HCT116 (cell line): ENCODE measurements around the gene FOXD1. TPM values are rescaled to one million over a fixed set of nuclear protein-coding genes. Genes with fewer than 3 reads are reported as not detected.

ENCODE experiments used
- ATAC-seq: fragments of 200-7000 bp; cut with Tn5 transposase; 2 replicates; pipeline ENCODE4 v1.9.1; 2020; ENCODE audit warnings: mild to moderate bottlenecking, moderate library complexity
- BruUV-seq: library from RNA; stranded (reverse); fragments of 400-500 nt; replicated peaks from 2 replicates; lab custom pipeline; 2021; lab: Mats Ljungman, UMichigan
- CTCF ChIA-PET: fragments of 300-600 bp; sonication (Branson Sonifier 250); formaldehyde crosslinking; loops from one replicate; lab custom pipeline; 2021; ENCODE audit warnings: antibody characterized with exemption; lab: Charles Lee
- POLR2A ChIA-PET: fragments of 300-600, 350-600 bp; sonication (Branson Sonifier 250); formaldehyde crosslinking; loops from one replicate; lab custom pipeline; 2021; ENCODE audit warnings: antibody characterized with exemption; lab: Charles Lee
- RAD21 ChIA-PET, 2 experiments: fragments of 300-600 bp; sonication (Branson Sonifier 250); formaldehyde crosslinking; loops; one replicate each; lab custom pipeline; 2023; ENCODE audit warnings: low total read pairs in 2 of 2; ENCODE audit not compliant: uncharacterized antibody in 2 of 2, unreplicated experiment in 2 of 2, low non-redundant PET in 1 of 2; lab: Charles Lee
- DNase-seq: peaks from one replicate; pipeline ENCODE4 v3.0.0-alpha.2; 2010; ENCODE audit warnings: low read depth, low spot score
- H2AFZ ChIP-seq: fragments of 200-600 bp; shearing (Covaris generic), sonication (generic); 2 replicates; pipeline ENCODE4 v1.6.1; 2017; ENCODE audit warnings: low read depth, mixed run types, mixed read lengths, antibody characterized with exemption, low read length; ENCODE audit not compliant: poor library complexity, severe bottlenecking
- H3K27ac ChIP-seq: 2 replicates; pipeline ENCODE4 v1.5.1; 2012; ENCODE audit warnings: low read depth, low read length
- H3K27me3 ChIP-seq: fragments of 200-600 bp; sonication (generic); 2 replicates; pipeline ENCODE4 v1.6.1; 2016; ENCODE audit warnings: mixed run types, low read length, mixed read lengths; ENCODE audit not compliant: insufficient read depth
- H3K36me3 ChIP-seq, 2 experiments: fragments of 200-500 bp in 1 of 2; fragments of 200-600 bp in 1 of 2; sonication (Bioruptor generic) in 1 of 2; sonication (generic) in 1 of 2; 2 replicates each; pipeline versions ENCODE4 v1.5.1 to v1.6.1; 2014 to 2016; ENCODE audit warnings: low read length in 2 of 2, inconsistent platforms in 1 of 2, mixed read lengths in 1 of 2, mixed run types in 1 of 2; ENCODE audit not compliant: insufficient read depth in 2 of 2, control insufficient read depth in 1 of 2
- H3K4me1 ChIP-seq, 2 experiments: fragments of 200-600 bp in 1 of 2; sonication (generic) in 1 of 2; 2 replicates each; pipeline versions ENCODE4 v1.5.1 to v1.6.1; 2012 to 2017; ENCODE audit warnings: low read length in 2 of 2, inconsistent platforms in 1 of 2, mild to moderate bottlenecking in 1 of 2, mixed read lengths in 1 of 2, mixed run types in 1 of 2, moderate library complexity in 1 of 2; ENCODE audit not compliant: insufficient read depth in 2 of 2, control insufficient read depth in 1 of 2
- H3K4me2 ChIP-seq: fragments of 200-600 bp; sonication (generic); 2 replicates; pipeline ENCODE4 v1.6.1; 2017; ENCODE audit warnings: mixed run types, low read length, mixed read lengths
- H3K4me3 ChIP-seq, 2 experiments: fragments of 200-600 bp in 1 of 2; sonication (generic) in 1 of 2; replicated peaks in 1 of 2; 2 replicates each; pipeline ENCODE4 v1.5.1; 2011 to 2016; ENCODE audit warnings: low read length in 2 of 2, control low read depth in 1 of 2, low read depth in 1 of 2, mild to moderate bottlenecking in 1 of 2, mixed read lengths in 1 of 2, mixed run types in 1 of 2
- H3K79me2 ChIP-seq: fragments of 200-600 bp; sonication (generic); 2 replicates; pipeline ENCODE4 v1.6.1; 2017; ENCODE audit warnings: mild to moderate bottlenecking, mixed run types, low read length, moderate library complexity, mixed read lengths; ENCODE audit not compliant: insufficient read depth
- H3K9ac ChIP-seq: fragments of 200-600 bp; sonication (generic); 2 replicates; pipeline ENCODE4 v1.6.1; 2016; ENCODE audit warnings: low read length, mixed read lengths
- H3K9me2 ChIP-seq: fragments of 200-600 bp; sonication (generic), shearing (Covaris generic); 2 replicates; pipeline ENCODE4 v1.6.1; 2017; ENCODE audit warnings: mixed run types, mild to moderate bottlenecking, moderate library complexity; ENCODE audit not compliant: insufficient read depth
- H3K9me3 ChIP-seq, 2 experiments: fragments of 200-500 bp in 1 of 2; fragments of 200-600 bp in 1 of 2; sonication (Bioruptor generic) in 1 of 2; sonication (generic) in 1 of 2; 2 replicates each; pipeline ENCODE4 v1.6.1; 2014 to 2017; ENCODE audit warnings: low read length in 2 of 2, mixed read lengths in 2 of 2, inconsistent platforms in 1 of 2, low read depth in 1 of 2, mild to moderate bottlenecking in 1 of 2, mixed run types in 1 of 2, moderate library complexity in 1 of 2; ENCODE audit not compliant: control insufficient read depth in 1 of 2, insufficient read depth in 1 of 2
- H4K20me1 ChIP-seq: fragments of 200-600 bp; sonication (generic), shearing (Covaris generic); 2 replicates; pipeline ENCODE4 v1.6.1; 2017; ENCODE audit warnings: mixed run types, mild to moderate bottlenecking, moderate library complexity; ENCODE audit not compliant: insufficient read depth
- ATF3 ChIP-seq: IDR thresholded peaks from 2 replicates; pipeline ENCODE4 v1.6.1; 2012
- CBX3 ChIP-seq: IDR thresholded peaks from 2 replicates; pipeline ENCODE4 v1.6.1; 2012; ENCODE audit warnings: low read depth
- CEBPB ChIP-seq: IDR thresholded peaks from 2 replicates; pipeline ENCODE4 v1.6.1; 2012; ENCODE audit warnings: low read depth
- CTCF ChIP-seq, 3 experiments: fragments of 200-600 bp in 1 of 3; sonication (generic) in 1 of 3; IDR thresholded peaks in 2 of 3; conservative IDR thresholded peaks in 1 of 3; 2 replicates each; pipeline ENCODE4 v1.5.1; 2012 to 2017; ENCODE audit warnings: low read depth in 2 of 3, low read length in 2 of 3, antibody characterized with exemption in 1 of 3, borderline replicate concordance in 1 of 3, control low read depth in 1 of 3, mild to moderate bottlenecking in 1 of 3, mixed read lengths in 1 of 3, mixed run types in 1 of 3, moderate library complexity in 1 of 3; ENCODE audit not compliant: insufficient read depth in 1 of 3
- EZH2 ChIP-seq: fragments of 200-600 bp; sonication (generic); IDR thresholded peaks from 2 replicates; pipeline ENCODE4 v1.6.1; 2017; ENCODE audit warnings: antibody characterized with exemption, mixed run types
- JUND ChIP-seq: IDR thresholded peaks from 2 replicates; pipeline ENCODE4 v1.6.1; 2012
- MAX ChIP-seq: IDR thresholded peaks from 2 replicates; pipeline ENCODE4 v1.6.1; 2012
- POLR2A ChIP-seq: IDR thresholded peaks from 2 replicates; pipeline ENCODE4 v1.7.0; 2011; ENCODE audit warnings: borderline replicate concordance; ENCODE audit not compliant: insufficient read depth, insufficient read length; ENCODE audit errors: extremely low read depth
- POLR2AphosphoS5 ChIP-seq: IDR thresholded peaks from 2 replicates; pipeline ENCODE4 v1.6.1; 2011; ENCODE audit warnings: mild to moderate bottlenecking, low read depth, low read length, moderate library complexity
- REST ChIP-seq: IDR thresholded peaks from 2 replicates; pipeline ENCODE4 v1.6.1; 2012; ENCODE audit warnings: low read depth
- YY1 ChIP-seq: IDR thresholded peaks from 2 replicates; pipeline ENCODE4 v1.6.1; 2011; ENCODE audit warnings: low read length, low read depth, moderate library complexity, mild to moderate bottlenecking; ENCODE audit not compliant: insufficient replicate concordance; ENCODE audit errors: extremely low read depth
- ZBTB33 ChIP-seq: IDR thresholded peaks from 2 replicates; pipeline ENCODE4 v1.6.1; 2011; ENCODE audit warnings: mild to moderate bottlenecking, low read length, moderate library complexity; ENCODE audit not compliant: insufficient replicate concordance; ENCODE audit errors: extremely low read depth
- intact Hi-C: fragments of 100-400 bp; cut with micrococcal nuclease; formaldehyde crosslinking; loops from 2 replicates; pipeline ENCODE4 v1.10.0; 2022
- total RNA-seq: library from RNA; stranded (reverse); gene quantifications from one replicate; pipeline ENCODE4 v1.2.1, GENCODE V29; 2021; ENCODE audit not compliant: unreplicated experiment

Gene FOXD1
- total RNA-seq, 1 experiment from 2014 or later, result 26.8 TPM

GRCh38 chr5:73431204-73431851 lies 17.2 kb downstream of the FOXD1 start:
- Histone ChIP-seq H3K9me3 (no peaks in the 10 kb centered on the region), H3K4me1 (no peaks in the 10 kb centered on the region), H4K20me1 (no peaks in the 10 kb centered on the region), H3K27ac (no peak overlapping the region), H3K4me3 (no peak overlapping the region), H3K9ac (no peak overlapping the region), H3K79me2 (no peaks in the 10 kb centered on the region), H3K27me3 (no peaks in the 10 kb centered on the region), H3K4me2 (no peak overlapping the region), H3K9me2 (no peaks in the 10 kb centered on the region), H3K36me3 (no peaks in the 10 kb centered on the region), H2AFZ (no peak overlapping the region)
- ATAC-seq (no peak), DNase-seq (no peak)
- intact Hi-C loops, result no loop called here
- CTCF ChIA-PET, result no interaction called here
- POLR2A ChIA-PET, result no interaction called here
- RAD21 ChIA-PET, result no interaction called here
- BruUV-seq, result no TSS peak
- TF ChIP-seq CEBPB (no peak), EZH2 (no peak), YY1 (no peak), CBX3 (no peak), JUND (no peak), POLR2A (no peak), REST (no peak), ZBTB33 (no peak), POLR2AphosphoS5 (no peak), ATF3 (no peak), CTCF (IDR thresholded peaks at IDR 0.05 in 2 of 3, conservative IDR thresholded peaks at IDR 0.05 in 1 of 3; ENCODE audit: borderline replicate concordance in 1 of 3, insufficient read depth in 1 of 3, low read depth in 2 of 3, low read length in 2 of 3) (no peak), MAX (no peak)
